PC-3 (cell line): ENCODE measurements around the gene KIFC1. TPM values are rescaled to one million over a fixed set of nuclear protein-coding genes. Genes with fewer than 3 reads are reported as not detected.

Experiments used
- ATAC-seq: fragments of 200-7000 bp; cut with Tn5 transposase; 2 replicates; pipeline ENCODE4 v1.9.1; 2020; ENCODE audit warnings: mild to moderate bottlenecking, moderate library complexity
- BruUV-seq: library from RNA; stranded (reverse); fragments of 400-500 nt; replicated peaks from 2 replicates; lab custom pipeline; 2021; lab: Mats Ljungman, UMichigan
- CTCF ChIA-PET: fragments of 300-600 bp; sonication (Branson Sonifier 250); formaldehyde crosslinking; loops from one replicate; lab custom pipeline; 2022; ENCODE audit warnings: antibody characterized with exemption; lab: Charles Lee
- POLR2A ChIA-PET: fragments of 300-600 bp; sonication (Branson Sonifier 250); formaldehyde crosslinking; loops from one replicate; lab custom pipeline; 2022; ENCODE audit warnings: antibody characterized with exemption; ENCODE audit not compliant: unreplicated experiment; lab: Charles Lee
- DNase-seq: peaks from one replicate; pipeline ENCODE4 v3.0.0-alpha.2; 2015
- H2AFZ ChIP-seq: fragments of 300-600 bp; sonication (generic); 2 replicates; pipeline ENCODE4 v1.6.0; 2016; ENCODE audit warnings: antibody characterized with exemption, low read length
- H3F3A ChIP-seq: fragments of 300-600 bp; sonication (generic); one replicate; pipeline ENCODE4 v1.6.0; 2017; ENCODE audit warnings: antibody characterized with exemption, low read length, control low read depth, mild to moderate bottlenecking; ENCODE audit not compliant: unreplicated experiment
- H3K27ac ChIP-seq: fragments of 300-600 bp; sonication (generic); 2 replicates; pipeline ENCODE4 v1.5.1; 2016; ENCODE audit warnings: mild to moderate bottlenecking, low read length
- H3K27me3 ChIP-seq: fragments of 300-600 bp; sonication (generic); 2 replicates; pipeline ENCODE4 v1.6.1; 2016; ENCODE audit warnings: low read length, mixed read lengths
- H3K36me3 ChIP-seq: fragments of 300-600 bp; sonication (generic); 2 replicates; pipeline ENCODE4 v1.6.1; 2016; ENCODE audit warnings: low read depth, mixed run types, low read length, mixed read lengths
- H3K4me1 ChIP-seq: fragments of 300-600 bp; sonication (generic); 2 replicates; pipeline ENCODE4 v1.5.1; 2016; ENCODE audit warnings: low read length; ENCODE audit not compliant: insufficient read depth
- H3K4me2 ChIP-seq: fragments of 300-600 bp; sonication (generic); 2 replicates; pipeline ENCODE4 v1.6.0; 2016; ENCODE audit warnings: low read length
- H3K4me3 ChIP-seq: fragments of 300-600 bp; sonication (generic); 2 replicates; pipeline ENCODE4 v1.5.1; 2016; ENCODE audit warnings: mild to moderate bottlenecking, low read length, mixed read lengths
- H3K79me2 ChIP-seq: fragments of 300-600 bp; sonication (generic); 2 replicates; pipeline ENCODE4 v1.6.1; 2017; ENCODE audit warnings: low read length, mixed read lengths
- H3K9ac ChIP-seq: fragments of 300-600 bp; sonication (generic); 2 replicates; pipeline ENCODE4 v1.6.0; 2016; ENCODE audit warnings: mild to moderate bottlenecking, low read length
- H3K9me2 ChIP-seq: fragments of 300-600 bp; sonication (generic); replicated peaks from 2 replicates; pipeline ENCODE4 v1.6.1; 2016; ENCODE audit warnings: mixed run types, low read length, mixed read lengths
- H3K9me3 ChIP-seq: fragments of 300-600 bp; sonication (generic); 2 replicates; pipeline ENCODE4 v1.6.1; 2016; ENCODE audit warnings: low read length, mixed read lengths
- H4K20me1 ChIP-seq: fragments of 300-600 bp; sonication (generic); 2 replicates; pipeline ENCODE4 v1.6.1; 2016; ENCODE audit warnings: low read length, mixed read lengths
- EZH2 ChIP-seq: fragments of 300-600 bp; sonication (generic); IDR thresholded peaks from one replicate; pipeline ENCODE4 v1.6.1; 2017; ENCODE audit warnings: antibody characterized with exemption, mild to moderate bottlenecking, low read length; ENCODE audit not compliant: unreplicated experiment
- EZH2phosphoT487 ChIP-seq: fragments of 300-600 bp; sonication (generic); IDR thresholded peaks from 2 replicates; pipeline ENCODE4 v1.6.1; 2018; ENCODE audit warnings: mild to moderate bottlenecking, antibody characterized with exemption, low read length, borderline replicate concordance
- intact Hi-C: fragments of 100-400 bp; cut with micrococcal nuclease; formaldehyde crosslinking; loops from 2 replicates; pipeline ENCODE4 v1.9.0; 2023
- total RNA-seq: library from RNA; depleted of rRNA; stranded (reverse); fragments of >200 nt; gene quantifications from 2 replicates; pipeline ENCODE4 v1.2.3, GENCODE V29; 2014
- TF ChIP-seq, protein P1 (sequence below): fragments of 300-600 bp; sonication (generic); conservative IDR thresholded peaks from 2 replicates; pipeline ENCODE4 v1.5.1; 2017; ENCODE audit warnings: antibody characterized with exemption, low read depth, mild to moderate bottlenecking, low read length

KIFC1 gene
- total RNA-seq, 1 experiment from 2014 or later = 66.7 TPM

DNA sequence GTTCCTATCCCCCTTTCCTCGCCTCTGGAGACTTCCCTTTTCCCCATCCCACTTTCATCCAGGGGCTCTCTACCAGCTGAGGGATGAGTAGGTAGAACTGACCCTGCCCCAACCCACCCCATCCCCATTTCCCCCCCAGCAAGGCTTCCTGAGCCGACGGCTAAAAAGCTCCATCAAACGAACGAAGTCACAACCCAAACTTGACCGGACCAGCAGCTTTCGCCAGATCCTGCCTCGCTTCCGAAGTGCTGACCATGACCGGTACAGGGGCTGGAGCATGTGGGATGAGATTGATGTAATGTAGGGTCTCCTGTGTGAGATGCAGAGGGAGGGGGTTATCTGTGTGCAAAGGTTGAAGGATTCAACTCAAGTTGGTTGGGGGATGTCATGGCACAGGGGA is 40.9 kb downstream of the KIFC1 start:
- Histone ChIP-seq H3K9me3 (no peaks in the 10 kb centered on the region), H3K36me3 (no peaks in the 10 kb centered on the region), H3K27me3 (no peaks in the 10 kb centered on the region), H3K4me3 (no peak overlapping the region), H3K79me2 (no peaks in the 10 kb centered on the region), H4K20me1 (no peaks in the 10 kb centered on the region), H3K4me2 (no peak overlapping the region), H3K9me2 (no peaks in the 10 kb centered on the region), H3F3A (no peaks in the 10 kb centered on the region), H3K4me1 (peaks cover 9% of the 10 kb centered on the region; the same call in 1 of the 2 replicates), H3K9ac (no peak overlapping the region), H2AFZ (no peak overlapping the region), H3K27ac (no peak overlapping the region)
- ATAC-seq = no peak
- no TSS peak for BruUV-seq
- CTCF ChIA-PET = no interaction called here
- POLR2A ChIA-PET = no interaction called here
- intact Hi-C loops = no loop called here
- DNase-seq = no peak
- no peak for TF ChIP-seq EZH2phosphoT487
- TF ChIP-seq, protein P1, sequence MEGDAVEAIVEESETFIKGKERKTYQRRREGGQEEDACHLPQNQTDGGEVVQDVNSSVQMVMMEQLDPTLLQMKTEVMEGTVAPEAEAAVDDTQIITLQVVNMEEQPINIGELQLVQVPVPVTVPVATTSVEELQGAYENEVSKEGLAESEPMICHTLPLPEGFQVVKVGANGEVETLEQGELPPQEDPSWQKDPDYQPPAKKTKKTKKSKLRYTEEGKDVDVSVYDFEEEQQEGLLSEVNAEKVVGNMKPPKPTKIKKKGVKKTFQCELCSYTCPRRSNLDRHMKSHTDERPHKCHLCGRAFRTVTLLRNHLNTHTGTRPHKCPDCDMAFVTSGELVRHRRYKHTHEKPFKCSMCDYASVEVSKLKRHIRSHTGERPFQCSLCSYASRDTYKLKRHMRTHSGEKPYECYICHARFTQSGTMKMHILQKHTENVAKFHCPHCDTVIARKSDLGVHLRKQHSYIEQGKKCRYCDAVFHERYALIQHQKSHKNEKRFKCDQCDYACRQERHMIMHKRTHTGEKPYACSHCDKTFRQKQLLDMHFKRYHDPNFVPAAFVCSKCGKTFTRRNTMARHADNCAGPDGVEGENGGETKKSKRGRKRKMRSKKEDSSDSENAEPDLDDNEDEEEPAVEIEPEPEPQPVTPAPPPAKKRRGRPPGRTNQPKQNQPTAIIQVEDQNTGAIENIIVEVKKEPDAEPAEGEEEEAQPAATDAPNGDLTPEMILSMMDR = no peak
- no peak for TF ChIP-seq EZH2

DNA sequence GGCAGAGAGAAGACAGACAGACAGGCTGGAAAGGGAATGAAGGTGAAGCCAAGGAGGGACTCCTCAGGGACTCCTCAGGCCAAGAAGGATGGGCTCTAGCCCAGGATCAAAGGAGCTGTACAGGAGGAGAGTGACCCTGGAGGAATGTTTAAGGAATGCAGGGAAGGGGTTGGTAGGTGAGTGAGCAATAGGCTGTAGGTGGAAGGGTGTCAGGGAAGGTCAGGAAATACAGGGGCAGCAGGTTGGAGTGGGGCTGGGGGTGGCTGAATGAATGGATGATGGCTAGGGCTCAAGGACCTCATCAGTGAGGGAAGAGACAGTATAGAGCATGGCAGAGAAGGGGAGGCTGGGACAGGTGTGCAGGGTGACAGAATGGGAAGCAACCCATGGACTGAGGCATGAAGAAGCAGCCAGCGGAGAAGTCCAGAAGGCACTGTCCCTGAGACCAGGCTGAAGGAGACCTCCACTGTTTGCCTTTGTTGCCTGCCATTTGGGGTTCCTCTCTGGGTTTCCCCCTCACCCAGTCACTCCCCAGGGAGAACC is 41.4 kb downstream of the KIFC1 start:
- BruUV-seq = no TSS peak
- CTCF ChIA-PET = no interaction called here
- no peak overlapping the region for H2AFZ ChIP-seq
- no peak overlapping the region for H3K9ac ChIP-seq
- TF ChIP-seq EZH2 (no peak), EZH2phosphoT487 (no peak)
- TF ChIP-seq, protein P1 = no peak
- no peak overlapping the region for H3K4me2 ChIP-seq
- POLR2A ChIA-PET = interaction anchor here (0.6 kb wide), 1 partner anchor 69 kb away, joined by 14 read pairs; no protein-coding TSS in a partner anchor
- no peaks in the 10 kb centered on the region for H3K36me3 ChIP-seq
- H3K27me3 ChIP-seq = no peaks in the 10 kb centered on the region
- no peaks in the 10 kb centered on the region for H3K79me2 ChIP-seq
- ATAC-seq (no peak), DNase-seq (no peak)
- H4K20me1 ChIP-seq = no peaks in the 10 kb centered on the region
- intact Hi-C loops = no loop called here
- H3K4me3 ChIP-seq = no peak overlapping the region
- H3K4me1 ChIP-seq = peaks cover 8% of the 10 kb centered on the region; the same call in 1 of the 2 replicates
- H3K27ac ChIP-seq = no peak overlapping the region
- H3F3A ChIP-seq = no peaks in the 10 kb centered on the region
- H3K9me2 ChIP-seq = no peaks in the 10 kb centered on the region
- no peaks in the 10 kb centered on the region for H3K9me3 ChIP-seq

DNA sequence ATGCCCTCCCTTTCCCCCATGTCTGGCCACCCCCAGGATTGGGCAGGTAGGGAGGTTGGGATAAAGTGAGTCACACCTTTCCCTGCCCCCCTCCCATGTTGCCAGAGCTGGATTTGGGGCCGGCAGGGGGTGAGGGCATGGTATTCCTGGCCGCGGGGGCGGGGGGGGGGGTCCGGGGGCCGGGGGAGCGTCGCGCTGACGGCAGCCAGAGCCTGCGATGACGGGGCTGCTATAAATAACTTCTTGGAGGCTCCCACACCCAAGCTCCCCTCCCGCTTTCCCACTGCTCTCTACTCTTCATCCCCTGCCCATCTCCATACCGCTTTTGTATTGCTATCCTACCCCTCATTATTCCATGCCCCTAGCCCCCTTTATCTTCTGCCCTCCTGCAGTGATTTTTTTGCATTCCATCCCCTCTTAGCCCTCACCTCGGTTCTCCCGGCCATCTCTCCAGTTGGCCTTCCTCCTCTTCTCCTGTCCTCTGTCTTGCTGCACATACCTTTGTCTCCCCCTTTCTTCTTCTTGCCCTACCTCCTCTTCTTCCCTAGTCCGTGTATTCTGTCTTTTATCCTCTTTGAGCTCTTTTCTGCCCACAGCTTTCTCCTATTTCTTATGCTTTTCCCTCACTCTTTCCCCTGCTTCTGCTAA is 42.0 kb downstream of the KIFC1 start:
- Histone ChIP-seq H3F3A (no peaks in the 10 kb centered on the region), H3K4me3 (no peak overlapping the region), H3K36me3 (no peaks in the 10 kb centered on the region), H3K79me2 (no peaks in the 10 kb centered on the region), H3K9me3 (no peaks in the 10 kb centered on the region), H3K4me1 (peaks cover 2% of the 10 kb centered on the region; the same call in 1 of the 2 replicates), H2AFZ (no peak overlapping the region), H4K20me1 (no peaks in the 10 kb centered on the region), H3K27ac (no peak overlapping the region), H3K4me2 (no peak overlapping the region), H3K27me3 (no peaks in the 10 kb centered on the region), H3K9ac (no peak overlapping the region), H3K9me2 (no peaks in the 10 kb centered on the region)
- TF ChIP-seq, protein P1 = no peak
- TF ChIP-seq EZH2 (no peak), EZH2phosphoT487 (no peak)
- POLR2A ChIA-PET = interaction anchor here (0.6 kb wide), 1 partner anchor 69 kb away, joined by 14 read pairs; no protein-coding TSS in a partner anchor
- intact Hi-C loops = no loop called here
- BruUV-seq = no TSS peak
- ATAC-seq = no peak
- DNase-seq = no peak
- CTCF ChIA-PET = no interaction called here
